SU-DHL-6 (cell line): ENCODE measurements around the gene TPD52L2.

ENCODE experiments used
- CTCF ChIP-seq: fragments of 200-600 bp; sonication (generic); IDR thresholded peaks from one replicate; pipeline ENCODE4 v1.5.1; 2017; ENCODE audit warnings: antibody characterized with exemption, mild to moderate bottlenecking, low read length, moderate library complexity; ENCODE audit not compliant: insufficient read depth, poor library complexity, severe bottlenecking
- EZH2phosphoT487 ChIP-seq: fragments of 200-600 bp; sonication (generic), shearing (Covaris generic); conservative IDR thresholded peaks from 2 replicates; pipeline ENCODE4 v1.6.1; 2018; ENCODE audit warnings: mild to moderate bottlenecking, antibody characterized with exemption, low read length, moderate library complexity, mixed read lengths

GRCh38 chr20:63911176-63911575, 46.1 kb downstream of the TPD52L2 start:
- TF ChIP-seq CTCF (no peak), EZH2phosphoT487 (no peak)
